NOMO-1 (cell line): ENCODE results near the gene TTC4.
A peak's percentile ranks its signal among the peaks of the same experiment; 100 is the strongest.
"Not testable (repeated sequence)": the region's sequence is repeated elsewhere in the genome, so short reads cannot be mapped to it uniquely, and the experiment has no call there.

Experiments used
- DNase-seq, 2 experiments: peaks; one replicate each; lab custom pipeline; 2025; ENCODE audit not compliant: unreplicated experiment in 2 of 2; lab: John Stamatoyannopoulos, UW

The TTC4 gene

GRCh38 chr1:54745274-54745673 is 29.6 kb downstream of the TTC4 start:
- no peak for DNase-seq

- no peak for DNase-seq
These were observed 30.2 kb downstream of the TTC4 start for GRCh38 chr1:54745864-54746263.

- no peak for DNase-seq
These were observed 32.6 kb downstream of the TTC4 start for GRCh38 chr1:54748094-54748835.

GRCh38 chr1:54750596-54750995 is 34.9 kb downstream of the TTC4 start:
- no peak for DNase-seq

GRCh38 chr1:54751426-54751825 is 35.8 kb downstream of the TTC4 start:
- DNase-seq, result no peak

- no peak for DNase-seq
These were observed 38.4 kb downstream of the TTC4 start for GRCh38 chr1:54754045-54754444.

GRCh38 chr1:54754486-54755285 is 39.0 kb downstream of the TTC4 start:
- no peak for DNase-seq

- no peak for DNase-seq
These were observed 42.2 kb downstream of the TTC4 start for GRCh38 chr1:54757833-54758232.

GRCh38 chr1:54758678-54759348 is 43.2 kb downstream of the TTC4 start:
- DNase-seq, result no peak

GRCh38 chr1:54763816-54764132 is 48.1 kb downstream of the TTC4 start:
- DNase-seq, result peak in 1 of 2 experiments; percentile 19

- DNase-seq, result peak; percentile 99 to 100
These were observed 48.7 kb downstream of the TTC4 start, which contains the start of gene PARS2 for GRCh38 chr1:54764133-54764921. Gene PARS2, minus strand, starts transcription at chr1:54764523. Its CDS starts 5,362 bp downstream, at chr1:54759161.

- DNase-seq, result no peak
These were observed 49.4 kb downstream of the TTC4 start for GRCh38 chr1:54764922-54765561.

- no peak for DNase-seq
These were observed 51.1 kb downstream of the TTC4 start for GRCh38 chr1:54766726-54767125.

- no peak for DNase-seq
These were observed 51.9 kb downstream of the TTC4 start for GRCh38 chr1:54767526-54767925.

GRCh38 chr1:54768093-54768492 is 52.4 kb downstream of the TTC4 start:
- no peak for DNase-seq

GRCh38 chr1:54772951-54773350 is 57.3 kb downstream of the TTC4 start:
- no peak for DNase-seq

GRCh38 chr1:54774820-54775498 is 59.3 kb downstream of the TTC4 start:
- DNase-seq, result no peak

GRCh38 chr1:54775828-54776721 is 60.4 kb downstream of the TTC4 start:
- not testable (repeated sequence) for DNase-seq

GRCh38 chr1:54777011-54777410 is 61.4 kb downstream of the TTC4 start:
- no peak for DNase-seq
